ENCODE results near the gene SELENOS. TPM values are rescaled to one million over a fixed set of nuclear protein-coding genes. Genes with fewer than 3 reads are reported as not detected.

The SELENOS gene
- total and polyA plus RNA-seq, 12 donors: 28.4 to 192 (median 43.2) TPM

- peaks cover 0 to 100% (median 39%) of the 10 kb centered on the region in 9 donors for H3K36me3 ChIP-seq
- no peaks in the 10 kb centered on the region for H3K9me3 ChIP-seq
- intact Hi-C loops (cut with DNase I): no loop called here
- no peak for ATAC-seq
- DNase-seq: no peak
- no peaks in the 10 kb centered on the region for H3K27me3 ChIP-seq
- TF ChIP-seq, protein P1, sequence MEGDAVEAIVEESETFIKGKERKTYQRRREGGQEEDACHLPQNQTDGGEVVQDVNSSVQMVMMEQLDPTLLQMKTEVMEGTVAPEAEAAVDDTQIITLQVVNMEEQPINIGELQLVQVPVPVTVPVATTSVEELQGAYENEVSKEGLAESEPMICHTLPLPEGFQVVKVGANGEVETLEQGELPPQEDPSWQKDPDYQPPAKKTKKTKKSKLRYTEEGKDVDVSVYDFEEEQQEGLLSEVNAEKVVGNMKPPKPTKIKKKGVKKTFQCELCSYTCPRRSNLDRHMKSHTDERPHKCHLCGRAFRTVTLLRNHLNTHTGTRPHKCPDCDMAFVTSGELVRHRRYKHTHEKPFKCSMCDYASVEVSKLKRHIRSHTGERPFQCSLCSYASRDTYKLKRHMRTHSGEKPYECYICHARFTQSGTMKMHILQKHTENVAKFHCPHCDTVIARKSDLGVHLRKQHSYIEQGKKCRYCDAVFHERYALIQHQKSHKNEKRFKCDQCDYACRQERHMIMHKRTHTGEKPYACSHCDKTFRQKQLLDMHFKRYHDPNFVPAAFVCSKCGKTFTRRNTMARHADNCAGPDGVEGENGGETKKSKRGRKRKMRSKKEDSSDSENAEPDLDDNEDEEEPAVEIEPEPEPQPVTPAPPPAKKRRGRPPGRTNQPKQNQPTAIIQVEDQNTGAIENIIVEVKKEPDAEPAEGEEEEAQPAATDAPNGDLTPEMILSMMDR (IDR thresholded peaks at IDR 0.05): no peak
- peaks cover 0 to 5% (median 2%) of the 10 kb centered on the region in 9 donors for H3K4me1 ChIP-seq
- peak overlapping the region in 1 of 10 donors; percentile 42 for H3K27ac ChIP-seq
- WGBS, 2 donors: 90 to 91% methylated on average over 9 of the region's 9 CpGs
- no peak overlapping the region for H3K4me3 ChIP-seq
Observed at GRCh38 chr15:101286471-101287114, 9.3 kb upstream of the SELENOS start.

GRCh38 chr15:101283931-101284330 is 6.6 kb upstream of the SELENOS start:
- Histone ChIP-seq H3K9me3 (no peaks in the 10 kb centered on the region), H3K4me1 (peaks cover 0 to 5% (median 0%) of the 10 kb centered on the region in 9 donors), H3K27me3 (no peaks in the 10 kb centered on the region), H3K4me3 (no peak overlapping the region), H3K36me3 (peaks cover 0 to 99% (median 44%) of the 10 kb centered on the region in 9 donors), H3K27ac (no peak overlapping the region)
- TF ChIP-seq, protein P1 (IDR thresholded peaks at IDR 0.05): no peak
- 84 to 85% methylated on average over 6 of the region's 6 CpGs for WGBS, 2 donors
- intact Hi-C loops (cut with DNase I): no loop called here
- DNase-seq (no peak), ATAC-seq (no peak)

- TF ChIP-seq, protein P1 (IDR thresholded peaks at IDR 0.05): no peak
- Histone ChIP-seq H3K36me3 (peaks cover 0 to 72% (median 44%) of the 10 kb centered on the region in 9 donors), H3K9me3 (no peaks in the 10 kb centered on the region), H3K4me1 (peaks cover 2 to 23% (median 19%) of the 10 kb centered on the region in 9 donors), H3K27me3 (no peaks in the 10 kb centered on the region), H3K4me3 (no peak overlapping the region), H3K27ac (no peak overlapping the region)
- ATAC-seq: no peak
- WGBS, 2 donors: 89 to 91% methylated on average over 2 of the region's 2 CpGs
- intact Hi-C loops (cut with DNase I): no loop called here
- DNase-seq: no peak
Observed at GRCh38 chr15:101280007-101280406, 2.7 kb upstream of the SELENOS start.

- Histone ChIP-seq H3K4me1 (peaks cover 2 to 34% (median 25%) of the 10 kb centered on the region in 9 donors), H3K36me3 (peaks cover 0 to 72% (median 46%) of the 10 kb centered on the region in 9 donors), H3K9me3 (no peaks in the 10 kb centered on the region), H3K27ac (peak overlapping the region; percentile 67 to 95 (median 94)), H3K27me3 (no peaks in the 10 kb centered on the region), H3K4me3 (peak overlapping the region in 9 of 10 donors; percentile 71 to 96 (median 90))
- 78% methylated on average over 12 of the region's 12 CpGs for WGBS, 2 donors
- intact Hi-C loops (cut with DNase I): no loop called here
- ATAC-seq (no peak), DNase-seq (no peak)
- TF ChIP-seq, protein P1 (IDR thresholded peaks at IDR 0.05): no peak
Observed at GRCh38 chr15:101277943-101278564, 769 bp upstream of the SELENOS start.
